Prostate gland (tissue), 2 donors: ENCODE data around the gene TFAP2A. TPM values are rescaled to one million over a fixed set of nuclear protein-coding genes. Genes with fewer than 3 reads are reported as not detected.

ENCODE experiments used
- DNase-seq: peaks from one replicate; pipeline ENCODE4 v3.0.0-alpha.2; 2019; ENCODE audit warnings: low spot score
- H3K27ac ChIP-seq, 2 donors: fragments of 200-600 bp; sonication (generic); 2 replicates each; pipeline ENCODE4 v1.5.1; 2017 to 2019
- H3K27me3 ChIP-seq: fragments of 200-600 bp; sonication (generic); replicated peaks from 2 replicates; pipeline ENCODE4 v1.5.1; 2019; ENCODE audit not compliant: insufficient read depth
- H3K36me3 ChIP-seq, 2 donors: fragments of 200-600 bp; sonication (generic); 1 replicate in 1 of 2; 2 replicates in 1 of 2; pipeline versions ENCODE4 v1.5.1 to v1.8.1; 2017 to 2019
- H3K4me1 ChIP-seq: fragments of 200-600 bp; sonication (generic); replicated peaks from 2 replicates; pipeline ENCODE4 v1.5.1; 2019
- H3K4me3 ChIP-seq, 2 donors: fragments of 200-600 bp; sonication (generic); 2 replicates each; pipeline ENCODE4 v1.5.1; 2017 to 2019
- H3K9me3 ChIP-seq: fragments of 200-600 bp; sonication (generic); 2 replicates; pipeline ENCODE4 v1.5.1; 2017
- POLR2A ChIP-seq: fragments of 450-650 bp; IDR thresholded peaks from one replicate; pipeline ENCODE4 v1.6.1; 2016; ENCODE audit warnings: antibody characterized with exemption, mild to moderate bottlenecking
- POLR2AphosphoS5 ChIP-seq: sonication (generic); formaldehyde crosslinking; IDR thresholded peaks from one replicate; pipeline ENCODE4 v1.6.1; 2017; ENCODE audit warnings: antibody characterized with exemption
- WGBS: methylation state at CpG from one replicate; pipeline ENCODE4 v1.1.5; 2018; 5-methylcytosine and 5-hydroxymethylcytosine counted together
- intact Hi-C: fragments of 100-400 bp; cut with DNase I; formaldehyde crosslinking; loops from one replicate; pipeline ENCODE4 v1.14.2; 2022
- total RNA-seq, 2 donors: library from RNA; depleted of rRNA; stranded (reverse); fragments of >200 nt; gene quantifications; one replicate each; pipeline ENCODE4 v1.1.0, GENCODE V29; 2016
- TF ChIP-seq, protein P1 (sequence below), 4 experiments: fragments of 200-600 bp in 2 of 4; fragments of 450-650 bp in 2 of 4; sonication (generic) in 2 of 4; IDR thresholded peaks; 1 replicate in 3 of 4; 2 replicates in 1 of 4; pipeline ENCODE4 v1.5.1; 2016 to 2019; ENCODE audit warnings: antibody characterized with exemption in 4 of 4, mild to moderate bottlenecking in 2 of 4, moderate library complexity in 2 of 4

Gene TFAP2A
- total RNA-seq, 2 donors from 2014 or later: 16.0 to 20.4 TPM

DNA sequence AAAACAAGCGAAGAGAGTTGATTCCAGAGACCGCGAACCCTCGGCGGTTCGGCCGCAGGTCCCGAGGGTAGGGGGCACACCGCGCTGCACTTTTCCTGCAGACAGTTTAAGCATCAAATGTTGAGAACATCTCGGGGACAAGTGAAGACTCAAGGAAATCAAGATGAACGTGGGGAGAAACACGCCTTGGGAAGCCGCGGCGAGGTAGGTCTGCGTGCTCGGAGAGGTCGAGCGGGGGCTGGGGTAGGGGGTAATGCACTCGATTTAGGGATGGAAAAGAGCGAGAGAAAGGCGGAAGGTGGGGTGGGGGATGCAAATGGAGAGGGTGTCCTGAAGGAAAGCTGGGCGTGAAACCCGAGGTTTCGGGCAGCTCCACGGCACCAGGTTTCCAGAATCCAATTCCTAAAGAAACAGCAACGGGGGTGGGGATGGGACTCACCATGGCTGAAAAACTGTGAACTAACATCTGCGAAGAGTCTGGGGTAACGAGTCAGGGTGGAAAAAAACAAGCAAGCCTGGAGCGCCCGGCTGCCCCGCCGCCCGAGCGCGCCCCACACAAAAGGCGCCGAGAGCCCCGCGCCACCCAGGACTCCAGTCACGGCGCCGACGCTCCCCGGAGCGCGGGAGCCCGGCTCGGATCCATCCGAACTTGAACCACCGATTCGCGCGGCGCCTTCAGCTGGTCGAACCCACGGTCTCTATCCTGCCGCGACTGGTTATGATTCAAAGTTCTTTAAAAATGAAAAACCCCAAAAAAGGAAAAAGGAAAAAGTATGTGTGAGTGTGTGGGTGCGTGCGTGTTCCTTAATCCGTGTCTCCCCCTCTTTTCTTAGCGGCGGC lies 3.5 kb downstream of the TFAP2A start:
- no peak for DNase-seq
- Histone ChIP-seq H3K27me3 (no peaks in the 10 kb centered on the region), H3K9me3 (no peaks in the 10 kb centered on the region), H3K4me1 (peaks cover 3% of the 10 kb centered on the region), H3K4me3 (peak overlapping the region; percentile 71 to 81), H3K36me3 (no peaks in the 10 kb centered on the region), H3K27ac (peak overlapping the region; percentile 89 to 98)
- intact Hi-C loops: no loop called here
- WGBS: 2% methylated on average over 63 of the region's 65 CpGs
- TF ChIP-seq POLR2A: no peak
- TF ChIP-seq POLR2AphosphoS5: no peak
- TF ChIP-seq, protein P1, sequence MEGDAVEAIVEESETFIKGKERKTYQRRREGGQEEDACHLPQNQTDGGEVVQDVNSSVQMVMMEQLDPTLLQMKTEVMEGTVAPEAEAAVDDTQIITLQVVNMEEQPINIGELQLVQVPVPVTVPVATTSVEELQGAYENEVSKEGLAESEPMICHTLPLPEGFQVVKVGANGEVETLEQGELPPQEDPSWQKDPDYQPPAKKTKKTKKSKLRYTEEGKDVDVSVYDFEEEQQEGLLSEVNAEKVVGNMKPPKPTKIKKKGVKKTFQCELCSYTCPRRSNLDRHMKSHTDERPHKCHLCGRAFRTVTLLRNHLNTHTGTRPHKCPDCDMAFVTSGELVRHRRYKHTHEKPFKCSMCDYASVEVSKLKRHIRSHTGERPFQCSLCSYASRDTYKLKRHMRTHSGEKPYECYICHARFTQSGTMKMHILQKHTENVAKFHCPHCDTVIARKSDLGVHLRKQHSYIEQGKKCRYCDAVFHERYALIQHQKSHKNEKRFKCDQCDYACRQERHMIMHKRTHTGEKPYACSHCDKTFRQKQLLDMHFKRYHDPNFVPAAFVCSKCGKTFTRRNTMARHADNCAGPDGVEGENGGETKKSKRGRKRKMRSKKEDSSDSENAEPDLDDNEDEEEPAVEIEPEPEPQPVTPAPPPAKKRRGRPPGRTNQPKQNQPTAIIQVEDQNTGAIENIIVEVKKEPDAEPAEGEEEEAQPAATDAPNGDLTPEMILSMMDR (IDR thresholded peaks at IDR 0.05): no peak

DNA sequence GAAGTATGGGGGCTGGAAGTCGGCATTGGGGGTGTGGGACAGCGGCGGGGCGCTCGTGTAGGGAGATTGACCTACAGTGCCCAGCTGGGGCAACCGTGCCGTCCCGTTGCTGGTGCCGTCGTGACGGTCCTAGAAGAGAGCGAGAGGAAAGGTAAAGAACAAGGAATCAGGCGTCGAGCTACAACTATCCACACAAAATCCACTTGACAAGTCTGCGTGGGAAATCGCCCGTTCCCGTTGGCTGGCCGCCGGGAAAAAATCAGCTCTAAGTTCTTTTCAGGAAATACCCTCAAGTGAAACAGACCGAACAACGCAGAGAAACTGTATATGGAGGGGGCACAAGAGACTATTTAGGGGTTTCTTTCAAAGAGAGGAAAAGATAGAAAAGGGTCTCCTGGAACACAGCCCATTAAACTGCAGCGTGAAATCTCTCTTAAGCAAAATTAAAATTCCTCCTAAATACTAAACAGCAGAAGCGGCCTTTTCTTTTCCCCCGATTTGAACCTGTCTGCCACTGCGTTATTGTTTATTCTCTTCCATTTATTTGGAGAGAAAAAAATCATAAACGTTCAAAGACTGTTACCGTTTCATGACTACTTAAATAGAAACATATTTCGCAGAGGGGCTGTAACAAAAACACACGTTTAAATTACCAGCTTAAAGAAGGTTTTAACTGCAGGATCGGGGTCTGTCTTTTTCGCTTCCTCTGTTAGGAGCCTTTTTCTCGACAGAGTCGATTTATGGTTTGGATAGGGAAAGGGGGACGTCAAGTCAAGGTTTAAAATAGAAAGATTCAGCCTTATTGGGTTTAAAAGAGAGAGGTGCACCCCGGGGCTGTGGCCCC lies 4.4 kb downstream of the TFAP2A start:
- H3K36me3 ChIP-seq: no peaks in the 10 kb centered on the region
- H3K4me3 ChIP-seq: peak overlapping the region; percentile 71 to 81
- peaks cover 8% of the 10 kb centered on the region for H3K4me1 ChIP-seq
- peak overlapping the region; percentile 89 to 98 for H3K27ac ChIP-seq
- no peaks in the 10 kb centered on the region for H3K9me3 ChIP-seq
- intact Hi-C loops: no loop called here
- 9% methylated on average over 36 of the region's 36 CpGs for WGBS
- TF ChIP-seq, protein P1 (IDR thresholded peaks at IDR 0.05): no peak
- no peak for TF ChIP-seq POLR2A
- TF ChIP-seq POLR2AphosphoS5: no peak
- DNase-seq: no peak
- H3K27me3 ChIP-seq: no peaks in the 10 kb centered on the region

DNA sequence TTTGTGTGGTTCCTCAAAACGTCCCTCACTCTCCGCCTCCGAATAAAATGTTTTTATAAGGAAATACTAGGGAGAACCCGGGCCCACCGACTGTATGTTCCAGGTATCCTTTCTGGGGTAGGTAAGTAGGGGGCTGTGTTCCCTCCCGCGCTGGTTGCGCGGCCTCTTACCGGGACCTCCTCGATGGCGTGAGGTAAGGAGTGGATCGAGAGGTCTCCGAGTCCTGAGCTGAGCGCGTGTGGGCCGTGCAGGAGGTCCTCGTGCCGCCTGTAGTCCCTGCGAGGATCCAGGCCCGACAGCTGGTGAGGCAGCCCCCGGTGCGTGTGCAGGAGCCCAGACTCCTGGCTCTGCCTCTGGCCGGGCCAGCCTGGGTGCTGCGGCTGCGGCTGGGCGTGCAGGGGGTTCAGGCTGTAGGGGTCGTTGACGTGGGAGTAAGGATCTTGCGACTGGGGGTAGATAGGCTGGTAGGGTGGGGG lies 5.1 kb downstream of the TFAP2A start:
- no peak for DNase-seq
- Histone ChIP-seq H3K4me3 (peak overlapping the region; percentile 71 to 81), H3K27ac (peak overlapping the region; percentile 89 to 98), H3K4me1 (peaks cover 8% of the 10 kb centered on the region), H3K36me3 (no peaks in the 10 kb centered on the region), H3K9me3 (no peaks in the 10 kb centered on the region), H3K27me3 (no peaks in the 10 kb centered on the region)
- intact Hi-C loops: no loop called here
- whole genome bisulfite sequencing: 11% methylated on average over 29 of the region's 30 CpGs
- TF ChIP-seq POLR2A: no peak
- no peak for TF ChIP-seq POLR2AphosphoS5
- TF ChIP-seq, protein P1 (IDR thresholded peaks at IDR 0.05): no peak

DNA sequence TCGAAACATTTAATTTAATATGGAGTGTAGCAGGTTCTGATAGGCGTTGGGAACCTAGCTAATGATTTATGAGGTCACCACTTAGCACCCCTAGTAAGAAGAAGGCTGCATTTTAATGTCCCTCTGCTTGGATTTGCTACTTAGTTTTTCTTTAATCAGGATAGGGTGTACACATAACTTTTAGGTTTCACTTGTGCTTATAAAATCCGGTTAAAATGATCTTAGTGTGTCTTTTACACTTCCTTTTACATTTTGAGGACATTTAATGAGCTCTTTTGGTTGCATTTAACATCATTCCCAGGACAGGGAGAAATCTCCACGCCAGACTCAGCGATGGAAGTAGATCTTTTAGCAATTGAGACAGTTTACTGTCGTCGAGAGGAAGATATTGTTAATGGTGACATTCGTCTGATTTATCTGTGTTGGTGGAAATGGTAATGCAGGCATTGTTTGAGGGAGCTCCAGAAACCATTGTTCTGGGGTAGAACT lies 5.6 kb downstream of the TFAP2A start:
- no peak for DNase-seq
- 22% methylated on average over 8 of the region's 8 CpGs for WGBS
- H3K27me3 ChIP-seq: no peaks in the 10 kb centered on the region

More for the DNA sequence above, 5.6 kb downstream of the TFAP2A start:
- no peaks in the 10 kb centered on the region for H3K9me3 ChIP-seq
- H3K27ac ChIP-seq: peak overlapping the region; percentile 89 to 98
- peak overlapping the region; percentile 71 to 81 for H3K4me3 ChIP-seq
- TF ChIP-seq POLR2A (no peak), POLR2AphosphoS5 (no peak)
- TF ChIP-seq, protein P1 (IDR thresholded peaks at IDR 0.05): no peak
- H3K36me3 ChIP-seq: no peaks in the 10 kb centered on the region
- H3K4me1 ChIP-seq: peaks cover 8% of the 10 kb centered on the region
- intact Hi-C loops: no loop called here
